ENCODE results near the gene SLC44A1. TPM values are rescaled to one million over a fixed set of nuclear protein-coding genes. Genes with fewer than 3 reads are reported as not detected.

The SLC44A1 gene
- total RNA-seq, 4 donors from 2014 or later: 51.1 to 82.2 (median 70.5) TPM

GRCh38 chr9:105396901-105397300, 152.4 kb downstream of the SLC44A1 start:
- intact Hi-C loops (cut with DNase I; ENCODE audit: low total_unique reads): no loop called here
- WGBS, 2 donors: 76 to 83% methylated on average over 3 of the region's 3 CpGs

DNA sequence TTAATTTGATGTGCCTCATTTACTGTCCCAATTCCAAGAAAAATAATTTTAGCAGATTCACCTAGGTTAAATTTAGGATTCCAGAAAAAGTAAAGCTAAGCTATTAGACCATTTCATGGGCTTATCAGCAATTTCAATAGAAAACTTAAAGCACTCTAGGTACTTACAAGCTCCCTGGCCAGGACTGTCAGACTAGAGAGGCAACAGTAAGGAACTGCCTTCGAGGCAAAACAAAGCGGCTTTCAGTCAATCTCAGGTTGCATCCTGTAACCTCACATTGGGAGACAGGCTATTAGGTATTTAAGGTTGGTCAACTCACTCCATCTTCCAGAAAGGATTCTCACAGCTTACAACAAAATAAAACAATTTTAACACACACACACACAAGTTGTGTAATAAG, 154.7 kb downstream of the SLC44A1 start:
- TF ChIP-seq, protein P1, sequence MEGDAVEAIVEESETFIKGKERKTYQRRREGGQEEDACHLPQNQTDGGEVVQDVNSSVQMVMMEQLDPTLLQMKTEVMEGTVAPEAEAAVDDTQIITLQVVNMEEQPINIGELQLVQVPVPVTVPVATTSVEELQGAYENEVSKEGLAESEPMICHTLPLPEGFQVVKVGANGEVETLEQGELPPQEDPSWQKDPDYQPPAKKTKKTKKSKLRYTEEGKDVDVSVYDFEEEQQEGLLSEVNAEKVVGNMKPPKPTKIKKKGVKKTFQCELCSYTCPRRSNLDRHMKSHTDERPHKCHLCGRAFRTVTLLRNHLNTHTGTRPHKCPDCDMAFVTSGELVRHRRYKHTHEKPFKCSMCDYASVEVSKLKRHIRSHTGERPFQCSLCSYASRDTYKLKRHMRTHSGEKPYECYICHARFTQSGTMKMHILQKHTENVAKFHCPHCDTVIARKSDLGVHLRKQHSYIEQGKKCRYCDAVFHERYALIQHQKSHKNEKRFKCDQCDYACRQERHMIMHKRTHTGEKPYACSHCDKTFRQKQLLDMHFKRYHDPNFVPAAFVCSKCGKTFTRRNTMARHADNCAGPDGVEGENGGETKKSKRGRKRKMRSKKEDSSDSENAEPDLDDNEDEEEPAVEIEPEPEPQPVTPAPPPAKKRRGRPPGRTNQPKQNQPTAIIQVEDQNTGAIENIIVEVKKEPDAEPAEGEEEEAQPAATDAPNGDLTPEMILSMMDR (IDR thresholded peaks at IDR 0.05): no peak
- TF ChIP-seq POLR2A (IDR thresholded peaks at IDR 0.05): no peak
- 81 to 92% methylated on average over 2 of the region's 2 CpGs for WGBS, 2 donors
- H3K4me3 ChIP-seq (ENCODE audit: low read depth, poor library complexity, severe bottlenecking): no peak overlapping the region
- DNase-seq (ENCODE audit: low spot score in 2 of 2): no peak
- intact Hi-C loops (cut with DNase I; ENCODE audit: low total_unique reads): no loop called here

More at GRCh38 chr9:105396901-105397300, 152.4 kb downstream of the SLC44A1 start:
- no peak overlapping the region for H3K4me3 ChIP-seq (ENCODE audit: low read depth, poor library complexity, severe bottlenecking)
- no peak for DNase-seq (ENCODE audit: low spot score in 2 of 2)
- TF ChIP-seq, protein P1 (IDR thresholded peaks at IDR 0.05): no peak
- TF ChIP-seq POLR2A (IDR thresholded peaks at IDR 0.05): no peak

DNA sequence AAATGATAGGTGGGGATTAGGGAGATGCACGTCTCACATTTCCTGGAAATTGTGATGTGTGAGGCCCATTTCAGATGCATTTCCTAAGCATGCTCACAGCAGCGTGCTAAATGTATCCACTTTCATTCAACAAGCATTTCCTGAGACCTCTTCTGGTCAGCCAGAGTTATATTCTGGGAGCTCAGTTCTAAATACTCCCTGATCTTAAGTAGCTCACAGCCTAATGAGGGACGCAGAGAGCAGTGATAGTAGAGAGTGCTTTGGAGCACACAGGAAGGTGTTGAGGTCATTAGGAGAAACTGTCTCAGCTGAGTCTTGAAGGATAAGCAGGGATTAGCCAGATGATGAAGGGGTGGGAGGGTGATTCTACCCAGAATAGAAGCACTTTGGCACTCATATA, 157.2 kb downstream of the SLC44A1 start:
- H3K4me3 ChIP-seq (ENCODE audit: low read depth, poor library complexity, severe bottlenecking): no peak overlapping the region
- WGBS, 2 donors: 61 to 66% methylated on average over 3 of the region's 3 CpGs
- TF ChIP-seq, protein P1 (IDR thresholded peaks at IDR 0.05): no peak
- no peak for TF ChIP-seq POLR2A (IDR thresholded peaks at IDR 0.05)
- intact Hi-C loops (cut with DNase I; ENCODE audit: low total_unique reads): no loop called here
- no peak for DNase-seq (ENCODE audit: low spot score in 2 of 2)

GRCh38 chr9:105403552-105404248, 159.2 kb downstream of the SLC44A1 start:
- DNase-seq (ENCODE audit: low spot score in 2 of 2): no peak
- 70 to 76% methylated on average over 6 of the region's 6 CpGs for WGBS, 2 donors
- TF ChIP-seq POLR2A (IDR thresholded peaks at IDR 0.05): no peak
- TF ChIP-seq, protein P1 (IDR thresholded peaks at IDR 0.05): no peak
- no peak overlapping the region for H3K4me3 ChIP-seq (ENCODE audit: low read depth, poor library complexity, severe bottlenecking)
- intact Hi-C loops (cut with DNase I; ENCODE audit: low total_unique reads): no loop called here

DNA sequence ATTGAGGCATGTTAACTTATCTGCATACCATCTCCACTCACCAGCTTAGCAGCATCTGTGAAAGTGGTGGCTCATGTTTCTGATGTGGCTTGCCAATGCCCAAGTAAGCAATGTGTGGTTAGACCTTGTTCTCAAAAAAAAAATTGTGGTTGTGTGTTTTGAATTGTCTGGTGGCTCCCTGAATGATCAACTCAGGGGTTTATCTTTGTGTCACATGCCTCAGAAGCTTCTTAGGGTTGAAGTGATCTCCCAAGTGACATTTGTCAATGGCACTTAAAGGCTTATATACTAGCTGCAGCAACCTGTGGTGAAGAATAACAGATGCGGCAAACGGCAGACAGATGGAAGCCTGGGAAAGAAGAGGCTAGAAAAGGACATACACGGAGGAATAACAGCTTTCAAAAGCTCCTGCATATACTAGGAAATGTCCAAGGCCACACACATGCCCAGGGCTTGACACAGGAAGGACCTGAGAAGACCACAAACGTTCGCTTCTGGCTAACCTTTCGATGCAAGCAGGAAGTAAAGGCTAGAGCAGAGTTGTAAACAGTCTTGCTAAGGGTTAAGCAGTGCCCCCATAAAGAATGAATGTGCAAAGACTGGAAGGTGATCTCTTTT, 161.2 kb downstream of the SLC44A1 start:
- WGBS, 2 donors: 62 to 70% methylated on average over 6 of the region's 6 CpGs
- TF ChIP-seq POLR2A (IDR thresholded peaks at IDR 0.05): no peak
- TF ChIP-seq, protein P1 (IDR thresholded peaks at IDR 0.05): no peak
- H3K4me3 ChIP-seq (ENCODE audit: low read depth, poor library complexity, severe bottlenecking): no peak overlapping the region
- no peak for DNase-seq (ENCODE audit: low spot score in 2 of 2)
- intact Hi-C loops (cut with DNase I; ENCODE audit: low total_unique reads): no loop called here
